SK-N-MC (cell line): ENCODE measurements around the gene PRX.

ENCODE experiments used
- EZH2 ChIP-seq: fragments of 200-600 bp; sonication (generic); IDR thresholded peaks from one replicate; pipeline ENCODE4 v1.6.1; 2017; ENCODE audit warnings: antibody characterized with exemption
- POLR2AphosphoS5 ChIP-seq: IDR thresholded peaks from 2 replicates; pipeline ENCODE4 v1.6.1; 2012; ENCODE audit warnings: mild to moderate bottlenecking, low read depth, low read length, borderline replicate concordance

DNA sequence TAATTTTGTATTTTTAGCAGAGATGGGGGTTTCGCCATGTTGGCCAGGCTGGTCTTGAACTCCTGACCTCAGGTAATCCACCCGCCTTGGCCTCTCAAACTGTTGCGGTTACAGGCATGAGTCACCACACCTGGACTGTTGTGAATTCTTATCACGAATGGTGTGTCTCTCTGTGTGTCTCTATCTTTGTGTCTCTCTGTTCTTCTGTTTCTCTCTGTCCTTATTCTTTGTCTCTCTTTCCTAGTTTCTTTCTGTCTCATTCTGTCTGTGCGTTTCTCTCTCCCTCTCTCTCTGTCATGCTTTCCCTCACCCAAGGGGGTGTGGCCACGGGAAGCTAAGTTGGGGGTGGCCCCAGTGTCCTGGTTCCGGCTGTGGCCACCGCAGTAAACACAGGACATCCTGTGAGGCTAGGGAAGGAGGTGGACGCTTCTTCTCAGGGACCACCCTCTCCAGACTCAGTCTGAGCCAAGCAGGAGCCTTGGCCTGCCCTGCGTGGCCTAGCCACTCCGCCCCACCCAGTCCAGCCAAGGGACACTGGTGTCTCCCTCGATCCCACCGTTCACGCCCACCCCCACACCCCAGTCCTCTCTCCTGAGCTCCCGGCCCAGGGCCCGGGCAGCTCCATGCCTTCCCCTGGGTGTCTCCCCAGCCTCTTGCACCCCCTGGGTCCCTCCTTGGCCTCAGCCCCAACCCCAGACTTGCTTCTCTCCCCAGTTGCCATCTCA, 3.9 kb upstream of the PRX start:
- TF ChIP-seq EZH2 (no peak), POLR2AphosphoS5 (no peak)
